Peyer's patch (tissue), 4 donors: ENCODE measurements around the gene RPL22. TPM values are rescaled to one million over a fixed set of nuclear protein-coding genes. Genes with fewer than 3 reads are reported as not detected.

Experiments
- DNase-seq, 3 donors: peaks; one replicate each; pipeline ENCODE4 v3.0.0-alpha.2; 2017 to 2019
- H3K27ac ChIP-seq, 4 donors: fragments of 200-600 bp; sonication (generic); one replicate each; pipeline ENCODE4 v1.5.1; 2016 to 2019
- H3K27me3 ChIP-seq, 2 donors: fragments of 200-600 bp; sonication (generic); one replicate each; pipeline ENCODE4 v1.5.1; 2019
- H3K36me3 ChIP-seq, 3 donors: fragments of 200-600 bp; sonication (generic); one replicate each; pipeline ENCODE4 v1.5.1; 2016 to 2019
- H3K4me1 ChIP-seq, 4 donors: fragments of 200-600 bp; sonication (generic); one replicate each; pipeline ENCODE4 v1.5.1; 2016 to 2019
- H3K4me3 ChIP-seq, 4 donors: fragments of 200-600 bp; sonication (generic); 1 replicate in 3 of 4; 2 replicates in 1 of 4; pipeline ENCODE4 v1.5.1; 2016 to 2019; ENCODE audit warnings: mild to moderate bottlenecking in 1 of 4
- H3K9me3 ChIP-seq, 4 donors: fragments of 200-600 bp; sonication (generic); one replicate each; pipeline ENCODE4 v1.5.1; 2016 to 2019; ENCODE audit warnings: mild to moderate bottlenecking in 1 of 4
- POLR2A ChIP-seq, 2 donors: fragments of 450-650 bp; IDR thresholded peaks; one replicate each; pipeline ENCODE4 v1.5.1; 2017; ENCODE audit warnings: antibody characterized with exemption in 2 of 2, mild to moderate bottlenecking in 2 of 2, moderate library complexity in 2 of 2
- total RNA-seq, 4 donors: library from RNA; depleted of rRNA; stranded (reverse); fragments of >200 nt; gene quantifications; one replicate each; pipeline ENCODE4 v1.1.0, GENCODE V29; 2016
- TF ChIP-seq, protein P1 (sequence below), 6 experiments: fragments of 450-650 bp in 4 of 6; fragments of 200-600 bp in 2 of 6; sonication (generic) in 1 of 6; IDR thresholded peaks; one replicate each; pipeline ENCODE4 v1.5.1; 2017 to 2019; ENCODE audit warnings: antibody characterized with exemption in 6 of 6, mild to moderate bottlenecking in 3 of 6, moderate library complexity in 1 of 6

RPL22 gene
- total RNA-seq, 4 donors from 2014 or later: 78.1 to 170 (median 99.0) TPM

DNA sequence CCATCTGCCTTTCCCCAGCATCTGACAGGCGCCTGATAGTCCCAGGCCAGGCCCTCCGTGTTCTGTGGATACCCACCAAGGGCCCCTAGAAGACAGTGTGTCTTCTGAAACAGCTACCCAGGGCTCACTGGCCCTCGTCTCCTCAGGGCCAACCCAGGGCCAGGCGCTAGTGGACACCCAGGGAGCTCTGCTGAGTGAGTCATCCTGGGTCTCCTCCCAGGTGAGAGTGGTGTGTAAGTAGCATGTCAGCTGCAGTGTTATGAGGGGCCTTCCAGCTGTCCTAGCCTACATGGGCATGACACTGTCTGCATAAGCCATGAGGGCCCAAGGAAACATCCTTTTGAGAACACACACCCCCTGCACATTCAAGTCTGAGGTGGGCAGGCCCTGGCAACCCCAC is 56.0 kb downstream of the RPL22 start:
- Histone ChIP-seq H3K27me3 (no peaks in the 10 kb centered on the region), H3K4me3 (no peak overlapping the region), H3K4me1 (peaks cover 0 to under 1% (median 0%) of the 10 kb centered on the region in 4 donors), H3K36me3 (no peaks in the 10 kb centered on the region), H3K27ac (no peak overlapping the region), H3K9me3 (no peaks in the 10 kb centered on the region)
- TF ChIP-seq, protein P1, sequence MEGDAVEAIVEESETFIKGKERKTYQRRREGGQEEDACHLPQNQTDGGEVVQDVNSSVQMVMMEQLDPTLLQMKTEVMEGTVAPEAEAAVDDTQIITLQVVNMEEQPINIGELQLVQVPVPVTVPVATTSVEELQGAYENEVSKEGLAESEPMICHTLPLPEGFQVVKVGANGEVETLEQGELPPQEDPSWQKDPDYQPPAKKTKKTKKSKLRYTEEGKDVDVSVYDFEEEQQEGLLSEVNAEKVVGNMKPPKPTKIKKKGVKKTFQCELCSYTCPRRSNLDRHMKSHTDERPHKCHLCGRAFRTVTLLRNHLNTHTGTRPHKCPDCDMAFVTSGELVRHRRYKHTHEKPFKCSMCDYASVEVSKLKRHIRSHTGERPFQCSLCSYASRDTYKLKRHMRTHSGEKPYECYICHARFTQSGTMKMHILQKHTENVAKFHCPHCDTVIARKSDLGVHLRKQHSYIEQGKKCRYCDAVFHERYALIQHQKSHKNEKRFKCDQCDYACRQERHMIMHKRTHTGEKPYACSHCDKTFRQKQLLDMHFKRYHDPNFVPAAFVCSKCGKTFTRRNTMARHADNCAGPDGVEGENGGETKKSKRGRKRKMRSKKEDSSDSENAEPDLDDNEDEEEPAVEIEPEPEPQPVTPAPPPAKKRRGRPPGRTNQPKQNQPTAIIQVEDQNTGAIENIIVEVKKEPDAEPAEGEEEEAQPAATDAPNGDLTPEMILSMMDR (IDR thresholded peaks at IDR 0.05): no peak
- TF ChIP-seq POLR2A (IDR thresholded peaks at IDR 0.05): no peak
- no peak for DNase-seq

DNA sequence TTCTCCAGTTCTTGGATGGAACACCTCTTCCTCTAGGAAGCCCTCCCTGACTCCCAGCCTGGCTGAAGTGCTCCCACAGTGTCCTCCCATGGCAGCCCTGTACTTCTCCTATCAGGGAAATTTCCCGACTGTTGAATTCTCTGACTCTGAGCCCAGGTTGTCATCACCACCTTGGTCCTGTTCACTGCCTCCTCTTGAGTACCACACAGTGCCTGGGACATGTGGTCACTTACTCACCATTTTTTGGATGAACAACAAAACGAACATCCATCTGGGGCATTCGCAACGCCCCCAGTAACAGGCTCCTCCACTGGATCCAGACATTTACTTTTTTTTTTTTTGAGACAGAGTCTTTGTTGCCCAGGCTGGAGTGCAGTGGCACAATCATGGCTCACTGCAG is 56.7 kb downstream of the RPL22 start:
- no peaks in the 10 kb centered on the region for H3K36me3 ChIP-seq
- DNase-seq: no peak
- no peaks in the 10 kb centered on the region for H3K9me3 ChIP-seq
- no peaks in the 10 kb centered on the region for H3K27me3 ChIP-seq
- H3K4me3 ChIP-seq: no peak overlapping the region
- no peak overlapping the region for H3K27ac ChIP-seq
- TF ChIP-seq, protein P1 (IDR thresholded peaks at IDR 0.05): no peak
- TF ChIP-seq POLR2A (IDR thresholded peaks at IDR 0.05): no peak
- no peaks in the 10 kb centered on the region for H3K4me1 ChIP-seq

DNA sequence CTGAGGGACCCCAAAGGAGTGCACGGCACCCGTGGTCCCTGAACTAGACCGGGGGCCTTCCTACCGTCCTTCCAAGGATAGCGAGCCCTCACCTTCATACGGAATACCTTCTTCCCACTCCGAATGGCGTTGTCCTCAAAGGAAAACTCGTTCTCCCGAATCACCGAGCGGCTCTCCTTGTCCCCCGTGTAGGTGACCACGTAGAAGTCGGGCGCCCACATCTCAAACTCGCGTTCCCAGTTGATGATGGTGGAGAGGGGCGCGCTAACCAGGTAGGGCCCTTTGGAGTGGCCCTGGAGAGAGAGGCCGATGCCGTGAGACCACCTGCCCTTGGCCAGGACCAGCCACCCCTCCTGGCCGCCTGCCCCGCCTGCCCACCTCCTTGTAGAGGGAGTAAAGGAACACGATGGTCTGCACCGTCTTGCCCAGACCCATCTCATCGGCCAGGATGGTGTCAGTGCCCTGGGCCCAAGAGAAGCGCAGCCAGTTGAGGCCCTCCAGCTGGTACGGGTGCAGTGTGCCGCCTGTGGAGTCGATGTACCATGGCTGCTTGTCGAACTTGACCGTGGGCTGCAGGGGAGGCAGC is 57.3 kb downstream of the RPL22 start:
- DNase-seq: no peak
- no peak for TF ChIP-seq POLR2A (IDR thresholded peaks at IDR 0.05)
- TF ChIP-seq, protein P1 (IDR thresholded peaks at IDR 0.05): no peak
- no peaks in the 10 kb centered on the region for H3K27me3 ChIP-seq
- H3K4me3 ChIP-seq: no peak overlapping the region
- H3K36me3 ChIP-seq: no peaks in the 10 kb centered on the region
- H3K9me3 ChIP-seq: no peaks in the 10 kb centered on the region
- no peak overlapping the region for H3K27ac ChIP-seq
- no peaks in the 10 kb centered on the region for H3K4me1 ChIP-seq

DNA sequence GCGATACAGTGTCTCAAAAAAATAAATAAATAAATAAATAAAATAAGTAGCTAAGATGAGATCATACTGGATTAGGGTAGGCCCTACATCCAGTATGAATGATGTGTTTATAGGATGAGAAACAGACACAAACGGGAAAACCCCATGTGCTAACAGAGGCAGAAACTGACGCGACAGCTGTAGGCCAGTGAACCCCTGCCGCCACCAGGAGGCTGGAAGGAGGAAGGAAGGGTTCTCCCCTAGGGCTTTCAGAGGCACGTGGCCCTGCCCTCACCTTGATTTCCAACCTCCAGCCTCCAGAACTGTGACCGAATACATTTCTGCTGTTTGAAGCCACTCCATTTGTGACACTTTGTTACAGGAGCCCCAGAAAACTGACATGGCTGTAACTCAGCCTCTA is 57.8 kb downstream of the RPL22 start:
- Histone ChIP-seq H3K36me3 (no peaks in the 10 kb centered on the region), H3K27me3 (no peaks in the 10 kb centered on the region), H3K4me3 (no peak overlapping the region), H3K4me1 (no peaks in the 10 kb centered on the region), H3K9me3 (no peaks in the 10 kb centered on the region), H3K27ac (no peak overlapping the region)
- TF ChIP-seq, protein P1 (IDR thresholded peaks at IDR 0.05): no peak
- no peak for TF ChIP-seq POLR2A (IDR thresholded peaks at IDR 0.05)
- no peak for DNase-seq

DNA sequence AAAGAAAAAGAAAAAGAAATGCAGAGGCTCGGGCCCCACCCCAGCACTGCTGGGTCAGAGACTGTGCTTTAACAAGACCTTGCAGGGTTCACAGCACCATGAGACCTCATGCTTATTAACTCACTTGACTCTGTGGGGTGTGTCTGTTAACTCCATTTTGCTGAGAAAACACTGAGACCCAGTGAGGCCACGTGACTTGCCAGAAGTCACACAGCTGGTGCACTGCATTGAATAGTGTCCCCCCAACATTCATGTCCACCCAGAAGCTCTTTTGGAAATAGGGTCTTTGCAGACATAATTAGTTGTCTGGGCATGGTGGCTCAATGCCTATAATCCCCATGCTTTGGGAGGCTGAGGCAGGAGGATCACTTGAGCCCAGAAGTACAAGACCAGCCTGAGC is 59.0 kb downstream of the RPL22 start:
- H3K4me3 ChIP-seq: no peak overlapping the region
- H3K27me3 ChIP-seq: no peaks in the 10 kb centered on the region
- H3K27ac ChIP-seq: no peak overlapping the region
- no peaks in the 10 kb centered on the region for H3K4me1 ChIP-seq
- no peaks in the 10 kb centered on the region for H3K9me3 ChIP-seq
- no peak for DNase-seq
- TF ChIP-seq, protein P1 (IDR thresholded peaks at IDR 0.05): no peak
- no peak for TF ChIP-seq POLR2A (IDR thresholded peaks at IDR 0.05)
- no peaks in the 10 kb centered on the region for H3K36me3 ChIP-seq

DNA sequence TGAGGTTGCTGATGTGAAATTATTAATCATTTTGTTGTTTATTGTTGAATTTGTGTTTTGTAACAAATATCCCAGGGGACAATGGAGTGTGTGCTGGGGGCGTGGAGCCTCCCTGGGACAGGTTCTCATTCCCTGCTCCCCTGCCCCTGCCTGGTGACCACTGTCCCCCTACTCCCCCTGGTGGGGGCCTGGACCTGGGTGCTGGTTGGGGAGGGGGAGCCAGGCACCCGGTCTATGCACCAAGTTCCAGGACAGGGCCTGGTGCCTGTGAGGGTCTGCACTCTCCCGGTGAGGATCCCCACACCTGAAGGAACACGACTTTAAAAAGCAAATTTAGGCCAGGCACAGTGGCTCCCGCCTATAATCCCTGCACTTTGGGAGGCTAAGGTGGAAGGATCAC is 61.6 kb downstream of the RPL22 start:
- Histone ChIP-seq H3K4me3 (no peak overlapping the region), H3K9me3 (no peaks in the 10 kb centered on the region), H3K27ac (no peak overlapping the region), H3K36me3 (no peaks in the 10 kb centered on the region), H3K4me1 (no peaks in the 10 kb centered on the region), H3K27me3 (no peaks in the 10 kb centered on the region)
- no peak for TF ChIP-seq POLR2A (IDR thresholded peaks at IDR 0.05)
- TF ChIP-seq, protein P1 (IDR thresholded peaks at IDR 0.05): no peak
- peak in 1 of 3 donors; percentile 21 for DNase-seq
